GM18498 (cell line): Measurements from ENCODE around the gene PSME2.
"Not testable (repeated sequence)": the region's sequence is repeated elsewhere in the genome, so short reads cannot be mapped to it uniquely, and the experiment has no call there.

ENCODE experiments used
- ATAC-seq: cut with Tn5 transposase; IDR thresholded peaks from one replicate; pipeline ENCODE4 v1.9.1; 2021; ENCODE audit warnings: mild to moderate bottlenecking, moderate library complexity; ENCODE audit not compliant: unreplicated experiment

Gene PSME2

DNA sequence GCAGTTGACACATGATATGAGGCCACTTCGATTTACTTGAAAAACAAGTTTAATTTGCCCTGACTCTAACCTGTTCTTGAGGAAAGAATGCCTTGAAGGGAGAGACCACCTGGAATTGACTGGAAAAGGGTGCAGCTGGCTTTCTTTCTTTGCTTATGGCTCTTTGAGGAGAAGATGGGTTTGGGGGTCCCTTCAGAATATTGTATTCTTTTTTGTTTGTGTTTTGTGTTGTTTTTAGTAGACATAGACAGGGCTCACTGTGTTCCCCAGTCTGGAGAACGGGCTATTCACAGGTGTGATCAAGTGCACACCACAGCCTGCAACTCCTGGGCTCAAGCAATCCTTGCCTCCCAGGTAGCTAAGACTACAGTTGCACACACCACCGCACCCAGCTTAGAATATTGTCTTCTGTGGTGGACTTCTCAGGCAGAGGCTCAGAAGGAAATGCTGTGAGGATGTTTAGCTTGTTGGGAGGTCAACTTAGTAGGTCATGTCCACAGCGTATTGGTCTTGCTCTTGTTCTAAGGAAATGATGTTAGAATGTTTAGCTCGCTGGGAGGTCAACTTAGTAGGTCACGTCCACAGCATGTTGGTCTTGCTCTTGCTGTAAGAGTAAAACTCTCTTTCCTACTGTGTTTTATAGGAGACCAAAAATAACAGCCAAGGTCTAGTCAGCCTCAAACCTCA lies 30.1 kb downstream of the PSME2 start:
- no peak for ATAC-seq

DNA sequence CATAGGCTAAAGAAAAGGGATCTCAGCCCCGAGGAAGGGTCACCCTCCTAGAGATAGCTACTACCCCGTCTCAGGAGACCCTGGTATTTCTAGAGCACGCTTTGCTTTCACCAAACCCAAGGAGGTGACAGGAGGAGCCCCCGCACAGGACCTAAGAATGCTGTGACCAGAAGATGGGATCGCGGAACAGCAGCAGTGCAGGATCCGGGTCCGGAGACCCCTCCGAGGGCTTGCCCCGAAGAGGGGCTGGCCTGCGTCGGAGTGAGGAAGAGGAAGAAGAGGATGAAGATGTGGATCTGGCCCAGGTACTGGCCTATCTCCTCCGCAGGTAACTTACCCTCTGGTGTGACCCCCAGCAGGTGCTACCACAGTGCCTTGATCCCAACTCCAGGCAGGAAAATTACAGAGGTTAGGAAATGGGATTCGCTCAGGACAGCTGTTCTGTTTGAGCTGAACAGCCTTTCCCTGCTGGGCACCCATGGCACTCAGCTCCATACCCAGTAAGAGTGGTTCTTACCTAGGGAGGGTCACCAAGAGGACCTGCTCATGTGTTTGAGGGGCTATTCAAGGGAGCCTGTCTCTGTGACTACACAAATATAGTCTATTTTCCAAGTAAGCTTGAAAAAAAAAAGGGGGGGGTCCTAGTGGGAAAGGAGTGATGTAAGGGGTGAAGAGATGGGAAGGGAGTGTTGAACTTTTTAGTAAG lies 30.8 kb downstream of the PSME2 start:
- ATAC-seq: no peak

GRCh38 chr14:24114532-24115421 lies 31.6 kb downstream of the PSME2 start, which contains the start of the genes DCAF11 and NRL:
TSS of gene DCAF11 (plus strand) at chr14:24114777. CDS start at chr14:24115595, 818 bp downstream.
TSS of gene NRL (minus strand) at chr14:24114949. CDS start at chr14:24082848, 32,101 bp downstream.
- ATAC-seq: peak; percentile 87

- peak; percentile 31 for ATAC-seq
These were observed 32.4 kb downstream of the PSME2 start for GRCh38 chr14:24113801-24114531.

DNA sequence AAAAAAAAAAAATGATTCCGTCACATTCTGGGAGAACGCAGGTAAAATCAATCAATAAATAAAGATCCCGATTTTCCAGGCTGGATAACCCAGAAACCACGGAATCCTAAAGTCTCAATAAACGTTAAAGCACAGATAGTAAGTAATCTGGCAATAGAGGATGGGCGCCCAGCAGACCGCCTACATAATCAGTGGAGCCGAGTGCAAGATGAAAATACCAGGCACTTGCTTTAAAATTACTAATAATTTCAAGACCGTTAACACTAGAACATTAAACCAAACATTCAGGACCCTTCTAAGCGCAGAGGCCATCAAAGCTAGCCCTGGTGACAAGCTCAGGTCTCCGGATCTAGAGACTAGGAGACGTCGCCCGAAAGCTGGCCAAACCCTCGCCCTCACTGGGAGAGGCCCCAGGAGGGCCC lies 33.0 kb downstream of the PSME2 start:
- ATAC-seq: no peak

- ATAC-seq: no peak
These were observed 35.9 kb downstream of the PSME2 start for GRCh38 chr14:24110523-24110922.

GRCh38 chr14:24110060-24110459 lies 36.4 kb downstream of the PSME2 start:
- no peak for ATAC-seq

- peak; percentile 33 for ATAC-seq
These were observed 38.0 kb downstream of the PSME2 start for GRCh38 chr14:24108336-24108874.

- ATAC-seq: no peak
These were observed 39.6 kb downstream of the PSME2 start for GRCh38 chr14:24106672-24107271.

DNA sequence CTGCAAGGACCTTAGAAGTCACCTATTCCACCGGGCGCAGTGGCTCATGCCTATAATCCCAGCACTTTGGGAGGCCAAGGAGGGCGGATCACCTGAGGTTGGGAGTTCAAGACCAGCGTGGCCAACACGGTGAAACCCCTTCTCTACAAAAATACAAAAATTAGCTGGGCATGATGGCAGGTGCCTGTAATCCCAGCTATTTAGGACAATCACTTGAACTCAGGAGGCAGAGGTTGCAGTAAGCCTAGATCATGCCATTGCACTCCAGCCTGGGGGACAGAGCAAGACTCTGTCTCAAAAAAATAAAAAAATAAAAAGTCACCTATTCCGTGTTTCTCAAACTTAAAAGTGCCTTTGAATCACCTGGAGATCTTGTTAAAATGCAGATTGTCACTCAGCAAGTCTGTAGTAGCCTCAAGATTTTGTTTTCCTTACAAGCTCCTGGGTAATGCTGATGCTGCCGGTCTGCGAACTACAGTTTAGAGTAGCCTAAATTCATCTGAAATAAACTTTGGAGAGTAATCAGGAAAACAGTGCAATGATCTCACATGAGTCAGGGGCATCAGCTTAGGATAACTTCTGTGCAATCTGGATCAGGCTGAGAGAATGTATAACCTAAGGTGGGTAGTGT lies 40.7 kb downstream of the PSME2 start:
- not testable (repeated sequence) for ATAC-seq

DNA sequence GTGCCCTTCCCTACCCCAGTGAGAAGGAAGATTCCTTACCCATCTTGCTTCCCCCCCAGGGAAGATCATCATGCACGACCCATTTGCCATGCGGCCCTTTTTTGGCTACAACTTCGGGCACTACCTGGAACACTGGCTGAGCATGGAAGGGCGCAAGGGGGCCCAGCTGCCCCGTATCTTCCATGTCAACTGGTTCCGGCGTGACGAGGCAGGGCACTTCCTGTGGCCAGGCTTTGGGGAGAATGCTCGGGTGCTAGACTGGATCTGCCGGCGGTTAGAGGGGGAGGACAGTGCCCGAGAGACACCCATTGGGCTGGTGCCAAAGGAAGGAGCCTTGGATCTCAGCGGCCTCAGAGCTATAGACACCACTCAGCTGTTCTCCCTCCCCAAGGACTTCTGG lies 43.0 kb downstream of the PSME2 start:
- ATAC-seq: no peak

GRCh38 chr14:24102357-24103048 lies 43.9 kb downstream of the PSME2 start:
- no peak for ATAC-seq

DNA sequence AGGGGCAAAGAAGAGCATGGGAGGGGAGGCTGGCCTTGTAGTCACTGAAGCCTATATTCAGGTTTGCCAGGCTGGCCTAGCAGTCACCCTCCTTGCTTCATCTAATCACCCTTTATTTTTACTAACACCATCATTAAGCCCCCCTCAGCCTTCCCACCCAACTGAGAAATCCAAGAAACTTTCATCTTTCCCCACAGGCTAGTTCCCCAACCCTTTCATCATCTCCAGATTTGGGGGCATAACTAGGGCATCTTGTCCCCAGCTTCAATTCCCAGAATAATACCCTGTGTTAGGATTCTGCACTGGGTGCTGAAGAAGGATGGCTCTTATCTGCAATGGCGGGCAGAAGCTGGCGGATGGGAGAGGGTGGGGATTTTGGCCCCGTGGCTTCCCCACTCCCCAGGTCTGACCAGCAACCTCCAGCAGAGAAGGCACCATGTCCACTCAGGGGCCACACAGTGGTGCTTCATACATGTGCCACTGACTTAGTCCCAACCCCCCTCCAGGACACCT lies 45.4 kb downstream of the PSME2 start:
- no peak for ATAC-seq

GRCh38 chr14:24100197-24100981 lies 46.0 kb downstream of the PSME2 start:
- no peak for ATAC-seq

DNA sequence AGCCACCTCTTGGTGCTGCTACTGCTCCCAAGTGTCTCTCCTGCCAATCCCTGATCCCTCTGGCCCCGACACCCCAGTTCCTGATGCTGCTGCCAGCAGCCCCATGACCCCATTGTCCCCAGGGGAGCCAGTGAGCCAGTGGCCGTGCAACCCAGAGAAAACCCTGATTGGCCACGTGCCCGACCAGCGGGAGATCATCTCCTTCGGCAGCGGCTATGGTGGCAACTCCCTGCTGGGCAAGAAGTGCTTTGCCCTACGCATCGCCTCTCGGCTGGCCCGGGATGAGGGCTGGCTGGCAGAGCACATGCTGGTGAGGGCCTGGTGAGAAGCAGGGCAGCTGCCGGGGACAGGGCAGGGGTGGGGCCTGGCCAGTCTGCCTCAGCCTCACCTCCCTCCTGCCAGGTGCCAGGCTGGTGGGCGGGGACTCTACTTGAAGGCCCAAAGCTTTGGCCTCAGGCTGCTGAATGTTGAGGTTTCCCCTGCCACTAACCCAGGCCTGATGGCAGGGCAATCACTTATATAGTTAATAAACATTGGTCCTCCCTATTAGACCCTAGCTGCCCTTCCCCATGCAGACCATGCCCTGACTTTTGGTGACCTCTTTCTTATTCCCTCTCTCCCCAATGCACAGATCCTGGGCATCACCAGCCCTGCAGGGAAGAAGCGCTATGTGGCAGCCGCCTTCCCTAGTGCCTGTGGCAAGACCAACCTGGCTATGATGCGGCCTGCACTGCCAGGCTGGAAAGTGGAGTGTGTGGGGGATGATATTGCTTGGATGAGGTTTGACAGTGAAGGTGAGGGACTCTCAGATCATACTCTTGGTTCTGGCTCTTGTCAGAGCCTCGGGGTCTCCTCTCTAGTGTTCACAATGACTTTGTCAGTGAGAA lies 47.2 kb downstream of the PSME2 start:
- no peak for ATAC-seq

GRCh38 chr14:24098229-24098926 lies 48.0 kb downstream of the PSME2 start:
- no peak for ATAC-seq
